Stomach (tissue), 9 donors: ENCODE results near the gene INSC. TPM values are rescaled to one million over a fixed set of nuclear protein-coding genes. Genes with fewer than 3 reads are reported as not detected.
A peak's percentile ranks its signal among the peaks of the same experiment; 100 is the strongest.

Experiments
- DNase-seq, 2 donors: peaks; one replicate each; pipeline versions ENCODE4 v3.0.0 to v3.0.0-alpha.2; 2013 to 2019
- H3K27ac ChIP-seq, 5 donors: fragments of 200-600 bp in 4 of 5; sonication (generic) in 4 of 5; one replicate each; pipeline ENCODE4 v1.5.1; 2013 to 2019; ENCODE audit warnings: mild to moderate bottlenecking in 1 of 5, moderate library complexity in 1 of 5
- H3K27me3 ChIP-seq, 3 donors: fragments of 200-600 bp; sonication (generic); one replicate each; pipeline ENCODE4 v1.5.1; 2017 to 2019; ENCODE audit warnings: mixed run types in 1 of 3
- H3K36me3 ChIP-seq, 4 donors: fragments of 200-600 bp; sonication (generic); 1 replicate in 3 of 4; 2 replicates in 1 of 4; pipeline ENCODE4 v1.5.1; 2016 to 2019
- H3K4me1 ChIP-seq, 4 donors: fragments of 200-600 bp; sonication (generic); one replicate each; pipeline ENCODE4 v1.5.1; 2016 to 2019
- H3K4me3 ChIP-seq, 4 donors: fragments of 200-600 bp; sonication (generic) in 3 of 4; one replicate each; pipeline ENCODE4 v1.5.1; 2016 to 2019; ENCODE audit warnings: mild to moderate bottlenecking in 1 of 4
- H3K9me3 ChIP-seq, 4 donors: fragments of 200-600 bp; sonication (generic); one replicate each; pipeline ENCODE4 v1.5.1; 2016 to 2019
- EP300 ChIP-seq: sonication (generic); formaldehyde crosslinking; IDR thresholded peaks from one replicate; pipeline ENCODE4 v1.6.1; 2017; ENCODE audit warnings: antibody characterized with exemption
- POLR2A ChIP-seq, 4 donors: fragments of 450-650 bp; IDR thresholded peaks; one replicate each; pipeline ENCODE4 v1.6.1; 2016; ENCODE audit warnings: antibody characterized with exemption in 4 of 4, control low read depth in 2 of 4, mild to moderate bottlenecking in 1 of 4, moderate library complexity in 1 of 4
- POLR2AphosphoS5 ChIP-seq, 3 donors: sonication (generic); formaldehyde crosslinking; IDR thresholded peaks; one replicate each; pipeline ENCODE4 v1.6.1; 2016; ENCODE audit warnings: antibody characterized with exemption in 3 of 3
- whole genome bisulfite sequencing, 5 donors: extraction: QIAGEN DNeasy Blood & Tissue Kit in 3 of 5; methylation state at CpG; one replicate each; pipeline versions ENCODE4 v1.1.5 to v1.1.7; 2013 to 2018; 5-methylcytosine and 5-hydroxymethylcytosine counted together
- intact Hi-C: fragments of 100-400 bp; cut with DNase I; formaldehyde crosslinking; loops from one replicate; pipeline ENCODE4 v1.15.1; 2023; ENCODE audit warnings: low total_unique reads
- polyA plus RNA-seq, 3 donors: library from polyadenylated mRNA; stranded (reverse); fragments of 200-250 nt; gene quantifications; one replicate each; pipeline ENCODE4 v1.2.3, GENCODE V29; 2013
- total RNA-seq, 5 donors: library from RNA; depleted of rRNA; stranded (reverse); fragments of >200 nt; gene quantifications; one replicate each; pipeline versions ENCODE4 v1.1.0 to v1.2.3, GENCODE V29; 2014 to 2016
- TF ChIP-seq, protein P1 (sequence below), 7 experiments: fragments of 450-650 bp in 4 of 7; fragments of 200-600 bp in 3 of 7; sonication (generic) in 3 of 7; IDR thresholded peaks; one replicate each; pipeline ENCODE4 v1.5.1; 2016 to 2019; ENCODE audit warnings: antibody characterized with exemption in 7 of 7, control low read depth in 2 of 7, mild to moderate bottlenecking in 1 of 7
- donor health status: healthy with polysubstance abuse.
- donor health status: Bipolar disorder and iron deficiency.
- donor health status: healthy.

The INSC gene
- total and polyA plus RNA-seq, 8 donors: 0.75 to 23.2 (median 2.9) TPM; not detected in 1

DNA sequence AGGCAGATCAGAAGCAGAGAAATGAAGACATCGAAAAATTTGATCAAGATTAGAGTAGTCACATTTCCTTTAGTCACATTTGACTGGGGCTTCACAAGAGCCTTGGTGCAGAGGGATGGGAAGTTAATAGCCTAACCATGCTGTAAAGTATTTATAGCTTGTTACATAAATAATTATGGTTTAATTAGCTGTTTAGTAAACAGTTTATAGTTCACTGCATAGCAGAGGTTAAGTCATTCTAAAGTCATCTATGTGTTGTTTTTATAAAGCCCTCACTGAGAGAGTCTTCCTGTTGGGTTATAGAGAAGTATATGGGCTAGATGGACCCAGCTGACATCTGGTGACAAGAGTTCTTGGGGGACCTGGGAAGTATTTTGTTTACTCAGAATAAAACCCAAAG, 47.1 kb downstream of the INSC start:
- Histone ChIP-seq H3K4me1 (no peaks in the 10 kb centered on the region), H3K4me3 (no peak overlapping the region), H3K27ac (peak overlapping the region in 1 of 5 donors; percentile 2), H3K27me3 (no peaks in the 10 kb centered on the region), H3K9me3 (no peaks in the 10 kb centered on the region), H3K36me3 (no peaks in the 10 kb centered on the region)
- TF ChIP-seq, protein P1, sequence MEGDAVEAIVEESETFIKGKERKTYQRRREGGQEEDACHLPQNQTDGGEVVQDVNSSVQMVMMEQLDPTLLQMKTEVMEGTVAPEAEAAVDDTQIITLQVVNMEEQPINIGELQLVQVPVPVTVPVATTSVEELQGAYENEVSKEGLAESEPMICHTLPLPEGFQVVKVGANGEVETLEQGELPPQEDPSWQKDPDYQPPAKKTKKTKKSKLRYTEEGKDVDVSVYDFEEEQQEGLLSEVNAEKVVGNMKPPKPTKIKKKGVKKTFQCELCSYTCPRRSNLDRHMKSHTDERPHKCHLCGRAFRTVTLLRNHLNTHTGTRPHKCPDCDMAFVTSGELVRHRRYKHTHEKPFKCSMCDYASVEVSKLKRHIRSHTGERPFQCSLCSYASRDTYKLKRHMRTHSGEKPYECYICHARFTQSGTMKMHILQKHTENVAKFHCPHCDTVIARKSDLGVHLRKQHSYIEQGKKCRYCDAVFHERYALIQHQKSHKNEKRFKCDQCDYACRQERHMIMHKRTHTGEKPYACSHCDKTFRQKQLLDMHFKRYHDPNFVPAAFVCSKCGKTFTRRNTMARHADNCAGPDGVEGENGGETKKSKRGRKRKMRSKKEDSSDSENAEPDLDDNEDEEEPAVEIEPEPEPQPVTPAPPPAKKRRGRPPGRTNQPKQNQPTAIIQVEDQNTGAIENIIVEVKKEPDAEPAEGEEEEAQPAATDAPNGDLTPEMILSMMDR (IDR thresholded peaks at IDR 0.05): no peak
- TF ChIP-seq EP300: no peak
- no peak for TF ChIP-seq POLR2AphosphoS5 (IDR thresholded peaks at IDR 0.05)
- no peak for TF ChIP-seq POLR2A (IDR thresholded peaks at IDR 0.05)
- 51 to 77% (median 63%) methylated on average over 1 of the region's 1 CpG for WGBS, 5 donors
- intact Hi-C loops: no loop called here
- no peak for DNase-seq

GRCh38 chr11:15163136-15163535, 48.4 kb downstream of the INSC start:
- H3K27me3 ChIP-seq: no peaks in the 10 kb centered on the region

GRCh38 chr11:15166204-15166603, 51.5 kb downstream of the INSC start:
- H3K27me3 ChIP-seq: no peaks in the 10 kb centered on the region
- H3K27ac ChIP-seq: no peak overlapping the region
- no peaks in the 10 kb centered on the region for H3K9me3 ChIP-seq
- no peaks in the 10 kb centered on the region for H3K36me3 ChIP-seq
- TF ChIP-seq POLR2AphosphoS5 (IDR thresholded peaks at IDR 0.05): no peak
- TF ChIP-seq POLR2A (IDR thresholded peaks at IDR 0.05): no peak
- TF ChIP-seq, protein P1 (IDR thresholded peaks at IDR 0.05): no peak
- no peaks in the 10 kb centered on the region for H3K4me1 ChIP-seq
- DNase-seq: no peak
- intact Hi-C loops: no loop called here
- no peak overlapping the region for H3K4me3 ChIP-seq

More at GRCh38 chr11:15163136-15163535, 48.4 kb downstream of the INSC start:
- Histone ChIP-seq H3K36me3 (no peaks in the 10 kb centered on the region), H3K4me3 (no peak overlapping the region), H3K27ac (no peak overlapping the region), H3K4me1 (no peaks in the 10 kb centered on the region), H3K9me3 (no peaks in the 10 kb centered on the region)
- intact Hi-C loops: no loop called here
- no peak for TF ChIP-seq EP300
- TF ChIP-seq POLR2AphosphoS5 (IDR thresholded peaks at IDR 0.05): no peak
- TF ChIP-seq, protein P1 (IDR thresholded peaks at IDR 0.05): no peak
- TF ChIP-seq POLR2A (IDR thresholded peaks at IDR 0.05): no peak
- no peak for DNase-seq

GRCh38 chr11:15169815-15170551, 55.3 kb downstream of the INSC start:
- H3K36me3 ChIP-seq: no peaks in the 10 kb centered on the region
- no peaks in the 10 kb centered on the region for H3K4me1 ChIP-seq
- DNase-seq: no peak
- TF ChIP-seq POLR2A (IDR thresholded peaks at IDR 0.05) (no peak), EP300 (no peak), POLR2AphosphoS5 (IDR thresholded peaks at IDR 0.05) (no peak)
- TF ChIP-seq, protein P1 (IDR thresholded peaks at IDR 0.05): no peak
- no peak overlapping the region for H3K4me3 ChIP-seq
- H3K27ac ChIP-seq: no peak overlapping the region
- H3K9me3 ChIP-seq: no peaks in the 10 kb centered on the region
- no peaks in the 10 kb centered on the region for H3K27me3 ChIP-seq
- intact Hi-C loops: no loop called here
- WGBS, 5 donors: 75 to 88% (median 85%) methylated on average over 4 of the region's 4 CpGs
